ENCODE data around the gene UMOD.

The UMOD gene

GRCh38 chr16:20320592-20320991, 31.9 kb downstream of the UMOD start:
- TF ChIP-seq, protein P1, sequence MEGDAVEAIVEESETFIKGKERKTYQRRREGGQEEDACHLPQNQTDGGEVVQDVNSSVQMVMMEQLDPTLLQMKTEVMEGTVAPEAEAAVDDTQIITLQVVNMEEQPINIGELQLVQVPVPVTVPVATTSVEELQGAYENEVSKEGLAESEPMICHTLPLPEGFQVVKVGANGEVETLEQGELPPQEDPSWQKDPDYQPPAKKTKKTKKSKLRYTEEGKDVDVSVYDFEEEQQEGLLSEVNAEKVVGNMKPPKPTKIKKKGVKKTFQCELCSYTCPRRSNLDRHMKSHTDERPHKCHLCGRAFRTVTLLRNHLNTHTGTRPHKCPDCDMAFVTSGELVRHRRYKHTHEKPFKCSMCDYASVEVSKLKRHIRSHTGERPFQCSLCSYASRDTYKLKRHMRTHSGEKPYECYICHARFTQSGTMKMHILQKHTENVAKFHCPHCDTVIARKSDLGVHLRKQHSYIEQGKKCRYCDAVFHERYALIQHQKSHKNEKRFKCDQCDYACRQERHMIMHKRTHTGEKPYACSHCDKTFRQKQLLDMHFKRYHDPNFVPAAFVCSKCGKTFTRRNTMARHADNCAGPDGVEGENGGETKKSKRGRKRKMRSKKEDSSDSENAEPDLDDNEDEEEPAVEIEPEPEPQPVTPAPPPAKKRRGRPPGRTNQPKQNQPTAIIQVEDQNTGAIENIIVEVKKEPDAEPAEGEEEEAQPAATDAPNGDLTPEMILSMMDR (IDR thresholded peaks at IDR 0.05; ENCODE audit: low read depth, low read length, poor library complexity, severe bottlenecking) = no peak
- no peak for TF ChIP-seq EZH2phosphoT487 (IDR thresholded peaks at IDR 0.05; ENCODE audit: borderline replicate concordance, low read length)
- no peak overlapping the region for H3K27ac ChIP-seq (ENCODE audit: low read depth, low read length)
- no peaks in the 10 kb centered on the region for H3K9me3 ChIP-seq (ENCODE audit: control insufficient read depth, insufficient read depth, low read length)
- no peaks in the 10 kb centered on the region for H3K27me3 ChIP-seq (ENCODE audit: control insufficient read depth, low read length)
- H3K4me1 ChIP-seq (ENCODE audit: control insufficient read depth, low read length) = no peaks in the 10 kb centered on the region
- no peaks in the 10 kb centered on the region for H3K9me2 ChIP-seq (replicated peaks; ENCODE audit: control insufficient read depth, low read length)
- no peaks in the 10 kb centered on the region for H3K36me3 ChIP-seq (ENCODE audit: control insufficient read depth, low read length)
- H4K20me1 ChIP-seq (ENCODE audit: control insufficient read depth, insufficient read depth, low read depth, low read length) = no peaks in the 10 kb centered on the region
- H3K4me3 ChIP-seq (ENCODE audit: low read length) = no peak overlapping the region
- no peak overlapping the region for H3K4me2 ChIP-seq (ENCODE audit: low read length)
- no peaks in the 10 kb centered on the region for H3K79me2 ChIP-seq (ENCODE audit: control insufficient read depth, low read length)
- H3F3A ChIP-seq (ENCODE audit: control insufficient read depth, insufficient read depth) = no peaks in the 10 kb centered on the region

- no peaks in the 10 kb centered on the region for H3K4me1 ChIP-seq (ENCODE audit: control insufficient read depth, low read length)
- no peaks in the 10 kb centered on the region for H3K9me2 ChIP-seq (replicated peaks; ENCODE audit: control insufficient read depth, low read length)
- no peak overlapping the region for H3K4me3 ChIP-seq (ENCODE audit: low read length)
- TF ChIP-seq, protein P1 (IDR thresholded peaks at IDR 0.05; ENCODE audit: low read depth, low read length, poor library complexity, severe bottlenecking) = no peak
- no peak for TF ChIP-seq EZH2phosphoT487 (IDR thresholded peaks at IDR 0.05; ENCODE audit: borderline replicate concordance, low read length)
- H3K27me3 ChIP-seq (ENCODE audit: control insufficient read depth, low read length) = no peaks in the 10 kb centered on the region
- H3F3A ChIP-seq (ENCODE audit: control insufficient read depth, insufficient read depth) = no peaks in the 10 kb centered on the region
- H3K9me3 ChIP-seq (ENCODE audit: control insufficient read depth, insufficient read depth, low read length) = no peaks in the 10 kb centered on the region
- H3K36me3 ChIP-seq (ENCODE audit: control insufficient read depth, low read length) = no peaks in the 10 kb centered on the region
- H3K79me2 ChIP-seq (ENCODE audit: control insufficient read depth, low read length) = no peaks in the 10 kb centered on the region
- no peak overlapping the region for H3K27ac ChIP-seq (ENCODE audit: low read depth, low read length)
- H4K20me1 ChIP-seq (ENCODE audit: control insufficient read depth, insufficient read depth, low read depth, low read length) = no peaks in the 10 kb centered on the region
- no peak overlapping the region for H3K4me2 ChIP-seq (ENCODE audit: low read length)
Measured at GRCh38 chr16:20320178-20320577, 32.3 kb downstream of the UMOD start.

- no peaks in the 10 kb centered on the region for H3K36me3 ChIP-seq (ENCODE audit: control insufficient read depth, low read length)
- H3K27ac ChIP-seq (ENCODE audit: low read depth, low read length) = no peak overlapping the region
- H3K9me2 ChIP-seq (replicated peaks; ENCODE audit: control insufficient read depth, low read length) = no peaks in the 10 kb centered on the region
- no peak for TF ChIP-seq EZH2phosphoT487 (IDR thresholded peaks at IDR 0.05; ENCODE audit: borderline replicate concordance, low read length)
- TF ChIP-seq, protein P1 (IDR thresholded peaks at IDR 0.05; ENCODE audit: low read depth, low read length, poor library complexity, severe bottlenecking) = no peak
- no peaks in the 10 kb centered on the region for H3F3A ChIP-seq (ENCODE audit: control insufficient read depth, insufficient read depth)
- no peaks in the 10 kb centered on the region for H3K27me3 ChIP-seq (ENCODE audit: control insufficient read depth, low read length)
- no peak overlapping the region for H3K4me3 ChIP-seq (ENCODE audit: low read length)
- H3K4me1 ChIP-seq (ENCODE audit: control insufficient read depth, low read length) = no peaks in the 10 kb centered on the region
- H3K79me2 ChIP-seq (ENCODE audit: control insufficient read depth, low read length) = no peaks in the 10 kb centered on the region
- no peaks in the 10 kb centered on the region for H4K20me1 ChIP-seq (ENCODE audit: control insufficient read depth, insufficient read depth, low read depth, low read length)
- H3K4me2 ChIP-seq (ENCODE audit: low read length) = no peak overlapping the region
- H3K9me3 ChIP-seq (ENCODE audit: control insufficient read depth, insufficient read depth, low read length) = no peaks in the 10 kb centered on the region
Measured at GRCh38 chr16:20319406-20319805, 33.1 kb downstream of the UMOD start.

DNA sequence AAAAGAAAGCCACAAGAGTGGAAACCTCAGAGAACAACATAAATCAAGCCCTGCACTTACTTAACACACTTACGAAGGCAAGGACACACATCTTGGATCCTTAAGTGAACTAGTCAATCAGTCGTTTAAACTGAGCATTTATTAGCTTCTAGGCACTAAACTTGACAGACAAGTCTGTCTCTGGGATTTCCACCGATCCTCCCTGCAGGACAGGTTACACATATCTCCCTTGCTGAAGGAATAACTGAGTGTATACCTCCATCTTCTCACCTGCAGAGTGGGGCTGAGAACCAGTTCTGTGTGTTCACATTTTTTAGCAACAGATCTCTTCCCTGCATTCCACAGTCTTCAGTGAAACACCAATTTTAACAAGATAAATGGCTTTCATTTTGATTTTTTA, 34.1 kb downstream of the UMOD start:
- H3K4me3 ChIP-seq (ENCODE audit: low read length) = no peak overlapping the region

More for the DNA sequence above, 34.1 kb downstream of the UMOD start:
- H3K27me3 ChIP-seq (ENCODE audit: control insufficient read depth, low read length) = no peaks in the 10 kb centered on the region
- no peak overlapping the region for H3K4me2 ChIP-seq (ENCODE audit: low read length)
- no peak overlapping the region for H3K27ac ChIP-seq (ENCODE audit: low read depth, low read length)
- TF ChIP-seq EZH2phosphoT487 (IDR thresholded peaks at IDR 0.05; ENCODE audit: borderline replicate concordance, low read length) = no peak
- TF ChIP-seq, protein P1 (IDR thresholded peaks at IDR 0.05; ENCODE audit: low read depth, low read length, poor library complexity, severe bottlenecking) = no peak
- H3F3A ChIP-seq (ENCODE audit: control insufficient read depth, insufficient read depth) = no peaks in the 10 kb centered on the region
- no peaks in the 10 kb centered on the region for H4K20me1 ChIP-seq (ENCODE audit: control insufficient read depth, insufficient read depth, low read depth, low read length)
- no peaks in the 10 kb centered on the region for H3K79me2 ChIP-seq (ENCODE audit: control insufficient read depth, low read length)
- no peaks in the 10 kb centered on the region for H3K9me2 ChIP-seq (replicated peaks; ENCODE audit: control insufficient read depth, low read length)
- no peaks in the 10 kb centered on the region for H3K36me3 ChIP-seq (ENCODE audit: control insufficient read depth, low read length)
- H3K4me1 ChIP-seq (ENCODE audit: control insufficient read depth, low read length) = no peaks in the 10 kb centered on the region
- H3K9me3 ChIP-seq (ENCODE audit: control insufficient read depth, insufficient read depth, low read length) = no peaks in the 10 kb centered on the region

Data from DOHH2 (cell line).